ENCODE results near the gene SPATA20.

DNA sequence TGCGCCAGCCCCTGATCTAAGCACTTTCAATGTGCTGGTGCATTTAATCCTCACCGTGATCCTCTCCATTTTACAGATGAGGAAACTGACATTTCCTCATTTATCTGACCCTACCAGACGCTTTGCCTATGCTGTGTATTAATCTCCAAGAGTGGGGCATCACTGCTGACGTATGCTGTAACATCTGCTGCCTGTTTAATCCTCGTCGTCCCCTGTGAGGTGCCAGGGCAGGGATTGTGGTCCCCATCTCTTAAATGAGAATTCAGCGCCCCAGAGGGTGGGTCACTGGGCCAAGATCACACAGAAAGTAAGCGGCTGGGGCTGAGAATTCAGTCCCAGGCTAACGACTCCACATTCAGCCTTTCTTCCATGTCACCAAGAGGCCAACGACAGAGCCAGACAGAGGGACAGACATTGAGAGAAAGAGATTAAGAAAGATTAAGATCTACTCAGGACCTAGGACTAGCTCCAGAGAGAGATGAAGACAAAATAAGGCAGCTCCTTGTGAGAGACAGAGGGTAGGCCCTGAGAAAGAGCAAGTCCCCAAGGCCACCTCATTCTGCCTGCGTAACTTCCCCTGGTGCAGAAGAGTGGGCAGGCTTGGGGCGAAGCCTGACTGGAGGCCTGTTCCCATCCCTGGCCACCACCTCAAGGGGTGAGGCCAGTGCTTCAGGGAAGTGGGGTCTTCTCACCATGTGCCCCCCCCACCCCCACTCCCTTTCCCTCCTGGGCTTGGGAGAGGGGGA lies 27.1 kb downstream of the SPATA20 start:
- TF ChIP-seq, protein P1, sequence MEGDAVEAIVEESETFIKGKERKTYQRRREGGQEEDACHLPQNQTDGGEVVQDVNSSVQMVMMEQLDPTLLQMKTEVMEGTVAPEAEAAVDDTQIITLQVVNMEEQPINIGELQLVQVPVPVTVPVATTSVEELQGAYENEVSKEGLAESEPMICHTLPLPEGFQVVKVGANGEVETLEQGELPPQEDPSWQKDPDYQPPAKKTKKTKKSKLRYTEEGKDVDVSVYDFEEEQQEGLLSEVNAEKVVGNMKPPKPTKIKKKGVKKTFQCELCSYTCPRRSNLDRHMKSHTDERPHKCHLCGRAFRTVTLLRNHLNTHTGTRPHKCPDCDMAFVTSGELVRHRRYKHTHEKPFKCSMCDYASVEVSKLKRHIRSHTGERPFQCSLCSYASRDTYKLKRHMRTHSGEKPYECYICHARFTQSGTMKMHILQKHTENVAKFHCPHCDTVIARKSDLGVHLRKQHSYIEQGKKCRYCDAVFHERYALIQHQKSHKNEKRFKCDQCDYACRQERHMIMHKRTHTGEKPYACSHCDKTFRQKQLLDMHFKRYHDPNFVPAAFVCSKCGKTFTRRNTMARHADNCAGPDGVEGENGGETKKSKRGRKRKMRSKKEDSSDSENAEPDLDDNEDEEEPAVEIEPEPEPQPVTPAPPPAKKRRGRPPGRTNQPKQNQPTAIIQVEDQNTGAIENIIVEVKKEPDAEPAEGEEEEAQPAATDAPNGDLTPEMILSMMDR (IDR thresholded peaks at IDR 0.05) = no peak
- TF ChIP-seq POLR2A (IDR thresholded peaks at IDR 0.05) = no peak

Measured in heart left ventricle (tissue), 13 donors.